ENCODE measurements around the gene MLLT10.

The MLLT10 gene

DNA sequence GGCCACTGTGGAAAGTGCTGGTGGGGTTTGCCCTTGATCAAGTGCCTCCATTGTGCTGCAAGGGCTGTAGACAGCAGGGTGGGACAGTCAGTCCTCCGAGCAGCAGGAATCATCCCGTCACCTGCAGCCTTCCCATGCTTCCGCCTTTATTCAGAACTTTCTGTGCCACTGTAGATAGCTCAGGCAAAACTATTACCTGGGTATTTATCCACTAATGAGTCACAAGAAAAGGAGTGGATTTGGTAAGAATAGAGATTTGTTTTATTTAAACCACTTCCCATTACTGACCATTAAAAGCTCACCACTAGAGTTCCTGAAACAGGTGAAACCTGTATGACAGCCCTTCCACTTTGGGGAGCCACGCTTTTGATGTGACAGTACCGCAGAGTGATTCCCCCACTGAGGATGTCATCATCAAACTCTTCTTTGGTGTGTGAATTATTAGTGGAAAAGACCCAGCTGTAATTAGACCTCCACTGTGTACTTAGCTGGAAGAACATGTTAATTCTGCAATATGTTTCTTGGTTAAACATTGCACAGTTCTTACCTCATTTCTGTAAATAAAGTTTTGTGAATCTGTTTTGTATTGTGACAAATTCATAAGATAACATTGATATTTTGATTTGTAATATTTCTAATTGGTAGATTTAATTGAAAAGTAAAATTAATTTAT lies 208.8 kb downstream of the MLLT10 start:
- no peak for DNase-seq
- in situ Hi-C loops (cut with MboI; ENCODE audit: low pct_unique_long_range_greater_than_20kb, low sequenced_read_pairs): no loop called here

- in situ Hi-C loops (cut with MboI; ENCODE audit: low pct_unique_long_range_greater_than_20kb, low sequenced_read_pairs): no loop called here
- no peak for DNase-seq
Measured at GRCh38 chr10:21744223-21744622, 210.2 kb downstream of the MLLT10 start.

GRCh38 chr10:21746118-21746517 lies 212.1 kb downstream of the MLLT10 start:
- no peak for DNase-seq
- in situ Hi-C loops (cut with MboI; ENCODE audit: low pct_unique_long_range_greater_than_20kb, low sequenced_read_pairs): no loop called here

GRCh38 chr10:21747809-21748208 lies 213.8 kb downstream of the MLLT10 start:
- no peak for DNase-seq
- in situ Hi-C loops (cut with MboI; ENCODE audit: low pct_unique_long_range_greater_than_20kb, low sequenced_read_pairs): no loop called here

GRCh38 chr10:21749788-21750187 lies 215.8 kb downstream of the MLLT10 start:
- DNase-seq: no peak
- in situ Hi-C loops (cut with MboI; ENCODE audit: low pct_unique_long_range_greater_than_20kb, low sequenced_read_pairs): no loop called here

DNA sequence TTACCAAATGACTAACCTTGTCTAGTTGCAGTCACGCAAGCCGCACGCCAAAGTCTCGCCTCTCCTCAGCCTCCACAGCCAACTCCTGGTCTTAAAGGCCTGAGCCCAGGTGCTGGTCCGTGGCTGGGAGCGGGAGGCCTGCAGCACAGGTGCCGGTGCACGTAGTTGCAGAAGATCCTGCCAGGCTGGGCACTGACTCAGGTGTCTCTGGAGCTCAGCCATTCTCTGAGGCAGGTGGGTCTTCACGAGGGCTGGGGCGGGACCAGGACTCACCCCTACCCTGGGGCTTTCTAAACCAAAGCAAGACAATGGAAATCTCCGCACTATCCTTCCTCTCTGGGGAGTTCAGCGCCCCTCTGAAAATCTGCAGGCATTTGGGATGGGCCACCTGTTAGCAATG lies 216.4 kb downstream of the MLLT10 start:
- no peak for DNase-seq
- in situ Hi-C loops (cut with MboI; ENCODE audit: low pct_unique_long_range_greater_than_20kb, low sequenced_read_pairs): no loop called here

DNA sequence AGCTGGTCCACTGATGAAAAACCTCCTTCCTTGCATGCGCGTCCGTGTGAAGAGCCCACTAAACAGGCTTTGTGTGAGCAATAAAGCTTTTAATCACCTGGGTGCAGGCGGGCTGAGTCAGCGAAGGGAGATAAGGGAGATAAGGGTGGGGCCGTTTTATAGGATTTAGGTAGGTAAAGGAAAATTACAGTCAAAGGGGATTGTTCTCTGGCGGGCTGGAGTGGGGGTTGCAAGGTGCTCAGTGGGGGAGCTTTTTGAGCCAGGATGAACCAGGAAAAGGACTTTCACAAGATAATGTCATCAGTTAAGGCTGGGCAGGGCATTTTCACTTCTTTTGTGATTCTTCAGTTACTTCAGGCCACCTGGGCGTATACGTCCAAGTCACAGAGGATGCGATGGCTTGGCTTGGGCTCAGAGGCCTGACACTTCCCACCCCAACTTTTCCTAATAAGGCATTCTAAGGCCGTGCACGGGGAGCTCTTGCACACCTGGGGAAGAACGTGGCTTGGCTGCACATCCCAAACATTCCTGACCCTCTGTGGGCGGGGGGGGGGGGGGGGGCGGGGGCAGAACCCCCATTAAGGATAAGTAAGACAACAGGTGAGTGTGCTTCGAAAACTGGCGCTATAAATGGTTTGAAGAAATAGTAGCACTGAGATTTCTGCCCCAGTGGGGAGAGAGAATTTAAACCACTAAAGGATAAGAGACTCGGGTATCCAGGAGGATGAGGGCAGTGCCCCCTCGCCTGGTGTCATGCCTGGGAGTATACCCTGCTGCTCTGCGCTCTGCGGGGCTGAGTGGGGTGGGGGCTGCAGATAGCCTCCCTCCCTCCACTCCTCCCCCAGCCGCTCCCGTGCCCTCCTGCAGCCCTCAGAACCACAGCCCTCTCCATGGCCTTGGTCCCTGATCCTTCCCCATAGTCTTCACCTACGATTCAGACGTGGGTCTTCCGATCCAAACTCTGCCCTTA lies 217.6 kb downstream of the MLLT10 start:
- in situ Hi-C loops (cut with MboI; ENCODE audit: low pct_unique_long_range_greater_than_20kb, low sequenced_read_pairs): no loop called here
- no peak for DNase-seq

GRCh38 chr10:21753497-21754270 lies 219.7 kb downstream of the MLLT10 start:
- no peak for DNase-seq
- in situ Hi-C loops (cut with MboI; ENCODE audit: low pct_unique_long_range_greater_than_20kb, low sequenced_read_pairs): no loop called here

- in situ Hi-C loops (cut with MboI; ENCODE audit: low pct_unique_long_range_greater_than_20kb, low sequenced_read_pairs): no loop called here
- no peak for DNase-seq
Measured at GRCh38 chr10:21754410-21755011, 220.5 kb downstream of the MLLT10 start.

DNA sequence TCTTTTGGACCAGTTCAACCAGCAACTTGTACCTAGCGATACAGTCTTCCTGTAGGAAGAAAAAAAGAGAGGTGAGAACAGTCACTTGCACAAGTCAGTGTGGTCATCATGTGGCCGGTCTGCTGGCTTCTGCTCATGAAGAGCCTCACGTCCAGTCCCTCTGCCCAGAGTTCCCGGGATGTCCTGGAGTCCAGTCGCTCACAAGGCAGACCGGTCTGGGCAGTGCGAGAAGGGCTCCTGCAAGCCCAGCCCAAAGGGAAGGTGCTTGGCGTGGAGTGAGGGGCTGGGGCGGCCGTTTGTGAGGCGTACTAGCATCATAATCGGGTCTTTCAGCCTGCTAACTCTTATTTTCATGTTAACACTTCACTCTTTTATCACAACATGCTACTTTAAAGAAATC lies 222.7 kb downstream of the MLLT10 start:
- in situ Hi-C loops (cut with MboI; ENCODE audit: low pct_unique_long_range_greater_than_20kb, low sequenced_read_pairs): no loop called here
- DNase-seq: no peak

- no peak for DNase-seq
- in situ Hi-C loops (cut with MboI; ENCODE audit: low pct_unique_long_range_greater_than_20kb, low sequenced_read_pairs): no loop called here
Measured at GRCh38 chr10:21757185-21757901, 223.3 kb downstream of the MLLT10 start.

- in situ Hi-C loops (cut with MboI; ENCODE audit: low pct_unique_long_range_greater_than_20kb, low sequenced_read_pairs): no loop called here
- DNase-seq: no peak
Measured at GRCh38 chr10:21758239-21758638, 224.2 kb downstream of the MLLT10 start.

DNA sequence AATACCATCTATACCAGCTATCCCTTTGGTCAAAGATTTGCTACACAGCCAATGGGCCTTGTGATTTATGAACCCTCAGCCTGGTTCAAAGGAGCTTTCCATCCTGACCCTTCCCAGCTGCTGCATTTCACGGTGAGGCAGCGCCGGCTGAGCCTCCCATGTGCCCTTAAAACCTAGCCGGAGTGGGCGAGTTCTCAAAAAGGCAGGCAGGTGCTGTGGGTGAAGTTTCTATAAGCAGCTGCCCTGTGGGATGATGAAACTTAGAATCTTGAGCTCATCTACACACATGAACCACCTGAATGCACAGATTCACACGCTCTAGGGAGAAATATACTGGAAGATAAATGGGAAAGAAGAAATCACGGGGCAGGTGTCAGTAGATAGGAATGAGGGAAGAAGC lies 224.7 kb downstream of the MLLT10 start:
- DNase-seq: no peak
- in situ Hi-C loops (cut with MboI; ENCODE audit: low pct_unique_long_range_greater_than_20kb, low sequenced_read_pairs): no loop called here

- in situ Hi-C loops (cut with MboI; ENCODE audit: low pct_unique_long_range_greater_than_20kb, low sequenced_read_pairs): no loop called here
Measured at GRCh38 chr10:21759232-21759631, 225.2 kb downstream of the MLLT10 start.

GRCh38 chr10:21760332-21760731 lies 226.3 kb downstream of the MLLT10 start:
- no peak for DNase-seq
- in situ Hi-C loops (cut with MboI; ENCODE audit: low pct_unique_long_range_greater_than_20kb, low sequenced_read_pairs): no loop called here

More at GRCh38 chr10:21759232-21759631, 225.2 kb downstream of the MLLT10 start:
- no peak for DNase-seq

DNA sequence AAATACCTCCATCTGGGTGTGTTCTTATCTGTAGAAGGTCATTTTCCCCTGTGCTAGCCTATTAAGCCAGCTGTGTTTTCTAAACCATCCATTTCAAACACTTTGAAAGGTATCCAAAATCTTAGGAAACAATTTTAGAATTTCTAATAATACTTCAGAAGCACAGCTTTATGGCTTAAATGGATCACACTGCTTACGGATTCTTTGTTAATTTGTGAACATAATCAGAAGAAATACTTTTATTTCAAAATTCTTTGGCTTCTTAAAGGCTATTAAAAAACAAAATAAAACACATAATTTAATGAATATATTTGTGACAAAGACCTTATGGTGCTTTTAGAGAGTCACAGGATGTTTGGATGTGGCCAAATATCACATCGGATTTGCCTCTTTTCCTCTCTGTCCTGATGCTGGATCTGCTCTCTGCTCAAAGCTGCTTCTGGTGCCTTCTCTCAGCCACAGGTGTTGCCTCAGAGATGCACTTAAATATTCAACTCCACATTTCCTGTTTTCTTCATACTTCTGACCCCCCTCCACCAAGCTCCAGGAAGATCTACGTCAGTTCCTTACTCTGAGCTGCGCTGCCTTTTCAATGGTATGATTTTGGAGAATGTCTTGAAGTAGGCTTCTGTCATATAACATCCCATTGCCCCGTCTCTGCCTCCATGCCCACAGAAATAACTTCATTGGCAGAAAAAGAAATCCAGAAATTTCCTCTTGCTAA lies 230.6 kb downstream of the MLLT10 start:
- in situ Hi-C loops (cut with MboI; ENCODE audit: low pct_unique_long_range_greater_than_20kb, low sequenced_read_pairs): no loop called here
- no peak for DNase-seq

- in situ Hi-C loops (cut with MboI; ENCODE audit: low pct_unique_long_range_greater_than_20kb, low sequenced_read_pairs): no loop called here
- DNase-seq: no peak
Measured at GRCh38 chr10:21769041-21769440, 235.0 kb downstream of the MLLT10 start.

DNA sequence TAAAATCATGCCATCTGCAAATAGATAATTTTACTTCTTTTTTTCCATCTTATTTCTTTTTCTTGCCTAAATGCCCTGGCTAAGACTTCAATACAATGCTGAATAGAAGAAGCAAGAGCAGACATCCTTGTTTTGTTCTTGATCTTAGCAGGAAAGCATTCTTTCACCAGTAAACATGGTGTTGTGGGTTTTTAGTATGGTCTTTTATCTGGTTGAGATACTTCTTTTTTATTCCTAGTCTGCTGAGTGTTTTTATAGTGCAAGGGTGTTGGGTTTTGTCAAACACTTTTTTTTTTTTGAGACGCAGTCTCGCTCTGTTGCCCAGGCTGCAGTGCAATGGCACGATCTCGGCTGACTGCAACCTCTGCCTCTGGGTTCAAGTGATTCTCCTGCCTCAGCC lies 237.2 kb downstream of the MLLT10 start:
- no peak for DNase-seq
- in situ Hi-C loops (cut with MboI; ENCODE audit: low pct_unique_long_range_greater_than_20kb, low sequenced_read_pairs): no loop called here
